HK-2 (cell line): Measurements from ENCODE around the gene SPEF1.

Source experiments
- DNase-seq: peaks from one replicate; pipeline ENCODE4 v3.0.0-alpha.2; 2018; ENCODE audit not compliant: unreplicated experiment

SPEF1 gene

DNA sequence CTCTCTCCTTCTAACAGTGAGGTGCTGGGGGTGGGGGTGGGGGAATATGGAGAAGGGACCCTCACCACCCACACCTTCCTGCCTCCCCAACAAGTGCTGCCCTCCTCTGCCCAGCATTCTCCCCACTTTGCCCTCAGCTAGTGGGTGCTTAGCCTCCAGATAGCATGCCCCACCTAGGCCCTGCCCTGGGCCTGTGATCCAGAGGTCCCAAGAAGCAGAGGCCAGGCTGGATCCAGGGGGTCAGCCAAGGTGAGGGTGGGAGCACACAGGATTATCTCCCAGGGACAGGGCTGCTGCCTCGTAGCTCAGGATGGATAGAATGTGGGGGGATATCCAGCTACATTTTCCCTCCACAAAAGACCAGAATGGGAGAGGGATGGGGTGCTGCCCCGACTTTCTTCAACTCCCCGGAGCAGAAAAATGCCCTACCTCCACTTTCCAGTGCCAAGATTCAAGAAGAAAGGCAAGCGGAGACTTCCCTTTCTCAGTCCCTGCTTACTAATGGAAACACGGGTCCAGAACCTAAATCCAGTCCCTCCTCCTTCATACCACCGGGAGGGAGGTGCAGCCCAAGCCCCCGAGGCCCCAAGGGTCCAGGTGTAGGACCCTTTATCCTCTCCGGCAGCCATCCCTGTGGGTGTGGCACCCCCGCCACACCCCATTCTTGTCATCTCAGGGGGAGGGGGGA lies 14.7 kb downstream of the SPEF1 start:
- no peak for DNase-seq

DNA sequence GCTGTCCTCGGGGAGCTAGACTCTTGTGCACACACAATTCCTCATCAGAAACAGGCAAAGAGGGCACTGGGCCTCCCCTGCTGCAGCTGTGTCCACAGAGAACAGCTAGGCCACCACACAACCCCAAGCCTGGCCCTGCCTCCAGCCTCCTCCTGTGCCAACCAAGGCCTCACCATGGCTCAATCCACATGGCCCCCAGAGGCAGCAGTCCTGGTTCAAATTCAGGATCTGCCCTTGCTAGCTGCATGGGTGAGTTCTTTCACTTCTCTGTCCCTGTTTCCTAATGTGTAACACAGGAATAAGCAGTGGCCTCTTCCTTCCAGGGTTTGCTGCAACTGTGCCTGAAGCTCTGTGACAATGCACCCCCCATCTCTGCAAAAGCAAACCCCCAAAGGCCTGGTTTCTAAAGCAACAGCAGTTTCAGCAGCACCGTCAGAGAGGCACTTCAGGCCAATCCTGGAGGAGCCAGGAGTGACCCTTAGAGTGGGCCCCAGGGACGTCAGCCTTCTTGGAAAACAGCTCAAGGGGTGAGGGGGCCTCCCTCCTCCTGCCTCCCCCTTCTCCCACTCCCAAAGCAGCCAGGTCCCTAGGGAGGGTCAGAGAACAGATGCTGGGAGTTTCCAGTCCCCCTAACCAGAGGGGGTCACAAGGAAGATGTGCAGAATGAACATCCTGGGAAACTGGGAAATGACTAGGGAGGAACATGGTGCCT lies 15.9 kb downstream of the SPEF1 start:
- no peak for DNase-seq

- no peak for DNase-seq
Observed at GRCh38 chr20:3764659-3765058, 16.6 kb downstream of the SPEF1 start.

GRCh38 chr20:3763671-3764601 lies 17.3 kb downstream of the SPEF1 start:
- no peak for DNase-seq

GRCh38 chr20:3760655-3761348 lies 20.4 kb downstream of the SPEF1 start:
- DNase-seq = no peak

DNA sequence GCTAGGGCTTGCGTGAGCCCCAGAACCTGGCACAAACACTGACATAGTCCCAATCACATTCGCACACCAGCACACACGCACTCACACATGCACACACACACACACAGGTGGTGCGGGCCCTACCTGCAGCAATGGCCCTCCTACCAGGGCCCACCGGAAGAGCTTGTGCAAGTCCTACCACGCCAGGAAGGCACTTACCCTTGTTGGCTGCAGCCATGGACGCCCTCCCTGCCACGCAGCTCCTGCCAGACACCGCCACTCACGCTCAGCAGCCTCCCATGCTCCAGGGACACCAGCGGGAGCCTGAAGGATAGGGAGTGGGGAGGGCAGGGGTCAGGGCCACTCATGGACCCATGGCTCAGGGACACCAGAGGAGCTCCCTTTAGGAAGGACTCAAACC lies 21.4 kb downstream of the SPEF1 start:
- DNase-seq = no peak

DNA sequence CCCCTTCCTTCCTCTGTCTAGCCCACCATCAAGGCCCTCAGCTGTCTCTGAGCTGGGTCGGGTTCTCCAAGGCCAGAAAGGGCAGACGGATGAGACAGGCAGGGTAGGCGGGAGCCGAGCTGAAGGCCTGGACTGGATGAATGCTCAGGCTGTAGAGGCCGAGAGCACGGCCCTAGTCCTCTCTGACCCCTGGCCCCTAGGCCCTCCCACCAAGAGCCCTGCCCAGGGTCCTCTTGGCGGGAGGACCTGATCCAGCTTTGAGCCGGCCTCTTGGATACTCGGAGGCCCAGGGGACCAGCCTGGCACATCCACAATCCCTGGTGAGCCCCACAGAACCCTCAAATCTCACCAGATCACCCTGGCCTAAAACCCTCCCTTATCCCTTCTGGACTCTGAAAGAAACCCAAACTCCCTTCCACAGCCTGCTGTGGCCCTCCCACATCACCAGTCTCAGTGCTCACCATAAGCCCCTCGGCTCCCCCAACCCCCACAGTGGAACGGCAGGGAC lies 21.9 kb downstream of the SPEF1 start:
- no peak for DNase-seq

DNA sequence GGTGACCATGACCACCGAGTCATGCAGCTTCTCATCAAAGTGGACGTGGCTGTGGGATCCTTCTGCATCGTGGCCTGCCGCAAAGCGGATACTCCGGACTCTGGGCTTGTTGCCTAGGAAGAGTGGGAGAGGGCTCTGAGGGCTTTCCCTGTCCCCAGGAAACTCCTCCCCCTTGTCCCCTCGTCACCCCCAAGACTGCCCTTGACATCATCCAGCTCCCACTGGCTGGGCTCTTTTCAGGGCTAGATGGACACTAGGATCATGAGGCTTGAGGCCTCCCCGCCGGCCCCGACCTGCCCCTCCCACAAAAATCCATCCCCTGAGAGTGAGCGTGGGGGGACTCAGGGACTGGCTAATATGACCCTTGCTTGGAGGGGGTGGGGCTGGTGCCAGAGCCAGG lies 22.7 kb downstream of the SPEF1 start:
- DNase-seq = no peak

DNA sequence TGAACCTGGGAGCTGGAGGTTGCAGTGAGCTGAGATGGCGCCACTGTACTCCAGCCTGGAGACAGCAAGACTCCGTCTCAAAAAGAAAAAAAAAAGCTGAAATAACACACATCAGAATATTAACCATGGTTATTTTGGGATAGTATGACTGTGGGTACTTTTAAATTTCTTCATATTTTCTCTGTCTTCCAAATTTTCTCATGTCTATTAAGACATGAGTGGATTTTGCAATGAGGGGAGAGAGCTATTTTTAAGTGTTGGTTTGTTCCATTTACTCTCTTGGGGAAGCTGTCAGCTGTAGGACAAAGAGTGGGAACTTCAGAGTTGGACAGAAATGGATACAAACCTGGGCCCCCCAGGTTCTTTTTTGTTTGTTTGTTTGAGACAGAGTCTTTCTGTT lies 24.0 kb downstream of the SPEF1 start:
- DNase-seq = no peak

DNA sequence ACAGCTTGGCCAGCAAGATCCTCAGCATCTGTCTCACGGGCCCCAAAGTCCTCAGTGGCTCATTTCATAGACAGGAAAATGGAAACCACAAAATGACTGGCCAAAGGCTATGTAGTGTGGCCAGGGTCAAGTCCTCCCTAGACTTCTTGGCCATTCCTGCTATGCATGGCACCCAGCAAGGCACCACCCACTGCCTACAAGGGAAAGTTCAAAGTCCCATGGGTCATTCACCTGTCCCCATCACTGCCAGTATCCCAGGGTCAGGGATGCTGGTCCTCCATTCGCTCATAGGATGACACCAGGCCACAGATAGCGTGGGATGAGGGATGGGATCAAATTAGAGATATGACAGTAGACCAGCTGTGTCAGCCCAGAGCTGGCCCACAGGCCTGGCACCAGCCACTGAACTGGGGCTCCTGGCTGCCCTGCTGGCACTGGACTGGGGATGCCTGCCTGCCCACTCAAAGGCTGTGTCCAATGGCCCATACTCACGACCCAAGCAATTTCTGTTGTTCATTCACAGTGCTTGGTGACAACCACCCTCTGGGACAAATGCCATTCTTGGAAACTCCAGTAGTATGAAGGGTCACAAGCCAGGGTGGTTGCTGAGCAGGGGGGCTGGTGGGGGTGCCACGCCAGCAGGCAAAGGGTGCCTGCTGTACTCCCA lies 25.3 kb downstream of the SPEF1 start:
- no peak for DNase-seq

DNA sequence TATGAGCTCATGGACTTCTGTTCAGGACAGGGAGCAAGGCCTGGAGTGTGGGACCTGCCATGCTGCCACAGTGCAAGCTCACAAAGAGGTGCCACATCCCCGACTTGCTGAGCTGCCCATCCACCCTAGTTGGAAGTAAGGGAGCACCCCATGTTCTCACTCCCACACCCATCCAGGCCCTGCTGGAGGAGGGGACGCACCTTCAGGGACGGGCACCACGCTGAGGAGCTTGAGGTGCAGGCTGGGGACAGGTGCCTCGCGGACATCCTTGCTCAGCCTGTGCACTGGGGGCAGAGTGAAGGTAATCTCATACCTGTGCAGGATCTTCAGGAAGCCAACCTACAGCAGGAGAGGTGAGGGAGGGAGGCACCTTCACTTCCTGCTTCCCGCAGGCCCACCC lies 26.0 kb downstream of the SPEF1 start:
- DNase-seq = no peak

DNA sequence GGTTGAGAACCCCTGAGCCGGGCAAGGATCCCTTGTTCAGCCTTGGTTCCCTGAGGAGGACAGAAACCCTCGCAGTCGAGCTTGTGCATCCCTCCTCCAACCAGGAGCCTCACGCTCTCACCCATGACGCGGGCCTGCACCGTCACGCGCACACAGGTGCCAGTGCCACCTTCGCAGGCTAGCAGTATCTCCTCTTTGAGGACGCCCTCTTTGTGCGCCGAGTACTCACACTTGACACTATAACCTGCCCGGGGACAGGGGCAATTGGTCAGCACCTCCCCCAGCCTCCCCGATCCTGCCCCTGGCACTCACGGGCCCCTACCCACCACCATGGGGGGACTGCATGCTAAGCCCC lies 27.0 kb downstream of the SPEF1 start:
- DNase-seq = no peak

DNA sequence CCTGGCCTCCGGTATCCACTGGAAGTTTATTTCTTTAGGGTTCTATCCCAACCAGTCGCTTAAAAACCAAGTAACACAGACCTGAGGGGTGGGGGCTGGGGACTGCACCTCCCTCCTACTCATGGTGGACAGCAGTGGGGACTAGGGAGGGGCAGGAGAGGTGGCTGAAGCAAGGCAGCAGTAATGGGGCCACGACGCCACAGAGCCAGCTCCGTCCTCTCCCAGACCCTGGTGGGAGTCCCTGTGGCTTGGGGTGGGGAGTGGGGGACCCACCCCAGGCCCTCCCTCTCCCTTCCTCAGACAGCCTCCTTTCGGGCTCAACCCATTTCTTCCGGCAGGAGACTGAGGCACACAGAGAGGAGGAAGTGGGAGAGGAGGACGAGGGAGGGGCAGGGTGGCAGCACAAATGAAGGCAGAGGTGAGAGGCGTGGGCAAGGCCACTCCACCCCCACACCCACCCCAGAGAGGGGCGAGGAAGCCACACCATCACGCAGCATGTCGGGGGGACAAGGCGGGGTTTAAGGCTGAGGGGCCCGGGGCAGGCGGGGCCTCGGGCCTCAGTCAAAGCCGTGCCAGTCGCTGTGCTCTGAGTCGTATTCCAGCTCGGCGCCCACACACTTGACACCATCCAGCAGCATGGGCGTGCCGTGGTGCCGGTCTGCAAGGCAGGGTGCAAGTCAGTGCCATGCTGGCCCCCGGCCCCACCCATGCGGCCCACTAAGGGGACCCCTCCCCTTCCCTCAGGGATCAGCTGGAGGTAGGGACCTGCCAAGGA lies 27.6 kb downstream of the SPEF1 start:
- DNase-seq = no peak

DNA sequence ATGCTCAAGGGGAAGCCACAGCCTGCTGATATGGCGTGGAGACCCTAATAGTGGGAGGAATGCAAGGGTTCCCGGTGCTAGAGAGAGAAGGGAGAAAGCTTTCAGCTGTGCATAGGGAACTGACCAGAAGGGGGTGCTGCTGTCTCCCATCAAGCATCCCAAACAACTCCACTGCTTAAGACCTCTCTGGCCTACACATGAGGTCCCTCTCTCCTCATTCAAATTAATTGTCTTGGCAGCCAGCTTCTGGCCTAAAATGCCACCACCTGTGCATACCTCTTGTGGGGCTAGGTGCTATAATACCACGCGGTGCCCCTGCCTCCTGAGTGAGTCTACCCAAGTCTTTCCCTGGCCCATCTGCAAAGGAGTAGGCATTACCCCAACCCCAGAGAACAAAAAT lies 28.1 kb downstream of the SPEF1 start:
- DNase-seq = peak; percentile 46

DNA sequence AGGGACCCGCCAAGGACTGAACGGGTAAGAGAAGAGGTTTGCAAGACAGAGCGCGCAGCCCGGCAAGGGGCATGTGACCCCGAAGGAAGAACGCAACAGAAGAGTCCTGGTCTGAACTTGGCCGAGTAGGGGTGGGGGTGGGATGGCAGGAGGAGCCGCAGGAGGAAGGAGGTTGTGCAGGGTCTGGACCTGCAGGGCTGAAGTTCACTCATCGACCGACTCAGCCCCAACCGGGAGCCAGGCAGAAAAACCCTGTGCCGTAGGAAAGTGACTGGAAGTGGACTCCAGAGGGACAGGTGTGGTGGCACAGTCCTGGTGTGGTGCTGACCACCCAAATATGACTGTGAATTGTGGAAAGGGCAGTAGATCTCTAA lies 28.9 kb downstream of the SPEF1 start:
- no peak for DNase-seq

DNA sequence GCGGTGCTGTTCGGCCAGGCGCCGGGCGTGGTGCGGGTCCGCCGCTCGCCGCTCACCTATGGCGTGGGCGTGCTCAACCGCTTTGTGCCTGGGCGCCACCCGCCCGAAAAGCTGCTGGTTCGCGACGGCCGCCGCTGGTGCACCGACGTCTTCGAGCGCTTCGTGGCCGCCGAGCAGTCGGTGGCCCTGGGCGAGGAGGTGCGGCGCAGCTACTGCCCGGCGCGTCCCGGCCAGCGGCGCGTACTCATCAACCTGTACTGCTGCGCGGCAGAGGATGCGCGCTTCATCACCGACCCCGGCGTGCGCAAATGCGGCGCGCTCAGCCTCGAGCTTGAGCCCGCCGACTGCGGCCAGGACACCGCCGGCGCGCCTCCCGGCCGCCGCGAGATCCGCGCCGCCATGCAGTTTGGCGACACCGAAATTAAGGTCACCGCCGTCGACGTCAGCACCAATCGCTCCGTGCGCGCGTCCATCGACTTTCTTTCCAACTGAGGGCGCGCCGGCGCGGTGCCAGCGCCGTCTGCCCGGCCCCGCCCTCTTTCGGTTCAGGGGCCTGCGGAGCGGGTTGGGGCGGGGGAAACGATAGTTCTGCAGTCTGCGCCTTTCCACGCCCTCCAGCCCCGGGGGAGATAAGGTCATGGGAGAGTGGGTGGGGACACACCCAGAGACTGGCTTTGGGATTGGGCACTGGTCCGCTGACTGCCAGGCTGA lies 29.4 kb downstream of the SPEF1 start:
- no peak for DNase-seq

DNA sequence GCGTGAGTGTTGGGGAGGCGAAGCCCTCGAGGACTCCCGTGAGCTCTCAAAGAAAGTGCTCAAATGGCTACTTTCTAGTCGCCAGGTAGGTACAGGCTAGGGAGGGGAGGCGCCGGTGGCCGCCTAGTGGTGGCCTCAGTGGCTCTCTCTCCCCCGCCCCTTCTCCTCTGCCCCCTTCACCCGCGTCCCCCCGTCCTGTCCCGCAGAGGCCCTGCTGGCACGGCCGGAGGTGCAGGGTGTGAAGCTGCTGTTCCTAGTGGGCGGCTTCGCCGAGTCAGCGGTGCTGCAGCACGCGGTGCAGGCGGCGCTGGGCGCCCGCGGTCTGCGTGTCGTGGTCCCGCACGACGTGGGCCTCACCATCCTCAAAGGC lies 30.0 kb downstream of the SPEF1 start:
- DNase-seq = no peak

DNA sequence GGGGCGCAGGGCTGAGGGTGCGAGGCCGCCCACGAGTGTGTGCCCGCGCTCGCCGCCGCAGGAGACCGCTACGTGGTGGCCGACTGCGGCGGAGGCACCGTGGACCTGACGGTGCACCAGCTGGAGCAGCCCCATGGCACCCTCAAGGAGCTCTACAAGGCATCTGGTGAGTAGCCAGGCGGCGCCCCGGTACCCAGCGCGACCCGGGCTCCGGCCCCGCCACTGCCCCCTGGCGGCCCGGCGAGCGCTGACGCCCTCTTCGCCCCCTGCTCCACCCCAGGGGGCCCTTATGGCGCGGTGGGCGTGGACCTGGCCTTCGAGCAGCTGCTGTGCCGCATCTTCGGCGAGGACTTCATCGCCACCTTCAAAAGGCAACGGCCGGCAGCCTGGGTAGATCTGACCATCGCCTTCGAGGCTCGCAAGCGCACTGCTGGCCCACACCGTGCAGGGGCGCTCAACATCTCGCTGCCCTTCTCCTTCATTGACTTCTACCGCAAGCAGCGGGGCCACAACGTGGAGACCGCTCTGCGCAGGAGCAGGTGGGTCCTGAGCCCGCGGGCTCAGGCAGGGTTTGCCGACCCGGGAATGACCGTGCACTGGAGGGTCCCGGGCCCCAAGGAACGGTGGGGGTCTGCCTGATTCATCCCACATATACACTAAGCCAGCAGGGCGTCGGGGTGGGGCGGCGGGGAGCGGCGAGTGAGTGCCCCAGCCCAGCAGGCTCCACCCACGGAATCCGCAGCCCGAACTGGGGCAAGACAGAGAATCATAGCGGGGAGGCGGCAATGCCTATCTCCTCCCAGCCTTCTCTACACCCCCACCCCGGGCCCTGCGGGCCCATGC lies 31.3 kb downstream of the SPEF1 start:
- peak; percentile 51 for DNase-seq

- no peak for DNase-seq
Observed at GRCh38 chr20:3749087-3749688, 32.1 kb downstream of the SPEF1 start.
